Fibroblast of skin of left biceps (primary cell): Measurements from ENCODE around the gene TRAPPC5.

Experiments used
- DNase-seq, 2 experiments: peaks; one replicate each; pipeline ENCODE4 v3.0.0-alpha.2; 2013; ENCODE audit warnings: low read depth in 2 of 2

TRAPPC5 gene

DNA sequence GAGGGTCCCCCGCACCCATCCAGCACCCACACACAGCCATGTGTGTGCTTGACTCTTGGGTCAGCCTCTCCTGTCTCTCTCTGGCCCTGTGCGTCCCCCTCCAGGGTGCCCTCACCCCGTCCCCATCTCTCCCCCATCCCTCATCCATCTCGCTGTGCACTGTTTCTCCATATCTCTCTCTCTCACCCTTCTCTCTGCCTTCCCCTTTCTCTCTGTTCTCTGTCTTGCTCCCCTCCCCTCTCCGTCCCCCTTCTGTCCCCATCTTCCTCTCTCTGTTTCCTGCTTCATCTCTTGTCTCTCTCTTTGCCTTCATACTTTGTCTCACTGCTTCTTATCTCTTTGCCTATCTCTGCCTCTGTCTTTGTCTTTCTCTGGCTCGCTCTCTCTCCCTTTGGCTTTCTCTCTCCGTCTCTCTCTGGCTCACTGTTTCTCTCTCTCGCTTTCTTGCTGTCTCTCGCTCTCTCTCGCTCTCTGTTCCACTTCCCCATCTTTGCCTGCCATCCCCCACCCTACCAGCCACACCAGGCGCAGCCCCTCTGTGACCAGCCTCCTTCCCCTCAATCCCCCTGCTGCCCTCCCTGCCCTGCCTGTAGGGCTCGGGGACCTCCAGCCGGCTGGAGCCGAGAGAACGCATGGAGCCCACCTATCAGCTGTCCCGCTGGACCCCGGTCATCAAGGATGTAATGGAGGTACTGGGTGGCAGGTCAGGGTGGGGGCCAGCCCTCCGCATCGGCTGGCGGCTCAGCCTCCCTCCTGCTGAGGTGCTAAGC is 34.8 kb upstream of the TRAPPC5 start:
- DNase-seq: no peak

GRCh38 chr19:7646426-7646700 is 34.3 kb upstream of the TRAPPC5 start:
- DNase-seq: no peak

DNA sequence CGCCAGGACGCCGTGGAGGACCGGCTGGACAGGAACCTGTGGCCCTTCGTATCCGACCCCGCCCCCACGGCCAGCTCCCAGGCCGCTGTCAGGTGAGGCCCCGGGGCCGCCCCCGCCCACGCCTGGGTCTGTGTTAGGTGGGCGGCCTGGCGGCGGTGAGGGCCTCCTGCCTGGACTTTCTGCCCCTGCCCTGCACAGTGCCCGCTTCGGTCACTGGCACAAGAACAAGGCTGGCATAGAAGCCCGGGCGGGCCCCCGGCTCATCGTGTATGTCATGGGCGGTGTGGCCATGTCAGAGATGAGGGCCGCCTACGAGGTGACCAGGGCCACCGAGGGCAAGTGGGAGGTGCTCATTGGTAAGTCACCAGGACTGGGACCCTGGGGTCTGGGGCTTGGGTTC is 33.5 kb upstream of the TRAPPC5 start:
- DNase-seq: no peak

- no peak for DNase-seq
Measured at GRCh38 chr19:7648265-7649014, 32.2 kb upstream of the TRAPPC5 start.

DNA sequence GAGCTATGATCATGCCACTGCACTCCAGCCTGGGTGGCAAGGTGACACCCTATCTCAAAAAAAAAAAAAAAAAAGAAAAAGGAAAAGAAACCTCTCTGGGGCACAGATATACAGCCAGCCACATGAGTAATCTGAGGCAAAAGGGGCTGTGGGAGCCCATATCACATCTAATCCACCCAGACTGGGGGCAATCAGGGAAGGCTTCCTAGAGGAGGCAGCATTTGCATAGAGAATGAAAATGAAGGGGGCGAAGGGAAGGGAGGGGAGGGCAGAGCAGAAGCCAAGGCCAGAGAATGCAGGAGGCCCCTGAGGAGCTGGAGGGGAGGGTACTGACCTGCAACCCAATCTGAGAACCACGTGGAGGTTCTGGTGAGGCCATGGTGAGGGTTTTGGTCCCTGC is 30.5 kb upstream of the TRAPPC5 start:
- no peak for DNase-seq

GRCh38 chr19:7652061-7652641 is 28.5 kb upstream of the TRAPPC5 start:
- DNase-seq: peak in 1 of 2 experiments; percentile 23

GRCh38 chr19:7654401-7654800 is 26.2 kb upstream of the TRAPPC5 start:
- no peak for DNase-seq

DNA sequence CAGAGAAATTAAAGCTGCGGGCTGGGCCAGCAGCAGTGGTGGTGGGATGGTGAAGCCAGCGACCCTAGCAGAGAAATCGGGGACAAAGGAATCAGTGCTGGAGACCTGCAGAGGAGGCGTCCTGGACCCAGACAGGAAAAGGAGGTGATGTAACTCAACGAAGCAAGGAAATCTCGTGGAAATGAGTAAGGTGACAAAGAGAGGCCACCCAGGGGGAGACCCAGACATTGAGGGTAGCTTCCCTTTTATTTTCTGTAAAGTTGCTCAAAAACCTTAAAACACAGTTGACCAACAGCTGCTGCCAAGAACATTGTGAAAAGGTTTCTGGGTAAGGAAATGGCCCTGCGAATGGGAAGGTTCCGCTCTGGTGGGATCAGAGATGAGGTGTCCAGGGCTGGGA is 25.1 kb upstream of the TRAPPC5 start:
- no peak for DNase-seq

DNA sequence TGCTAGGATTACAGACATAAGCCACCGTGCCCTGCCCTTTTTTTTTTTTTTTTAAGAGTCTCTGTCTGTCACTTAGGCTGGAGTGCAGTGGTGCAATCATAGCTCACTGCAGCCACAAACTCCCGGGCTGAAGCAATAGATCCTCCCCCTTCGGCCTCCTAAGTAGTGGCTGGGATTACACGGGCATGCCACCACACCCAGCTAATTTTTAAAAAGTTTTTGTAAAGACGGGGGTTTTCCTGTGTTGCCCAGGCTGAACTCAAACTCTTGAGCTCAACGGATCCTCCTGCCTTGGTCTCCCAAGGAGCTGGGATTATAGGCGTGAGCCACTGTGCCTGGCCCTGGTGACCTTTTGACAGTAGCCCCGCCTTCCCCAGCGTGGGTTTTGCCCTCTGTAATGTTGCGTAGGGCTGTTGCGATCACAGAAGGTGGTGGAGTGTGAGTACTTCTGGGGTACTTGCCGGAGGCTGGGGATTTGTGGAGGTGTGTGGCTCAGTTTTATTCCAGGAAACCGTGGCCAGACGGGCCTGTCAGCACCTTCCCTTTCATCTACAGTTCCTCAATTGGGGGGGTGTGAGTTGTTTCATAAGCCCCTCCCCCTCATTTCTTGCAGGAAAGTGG is 23.4 kb upstream of the TRAPPC5 start:
- no peak for DNase-seq

- DNase-seq: no peak
Measured at GRCh38 chr19:7658219-7658686, 22.4 kb upstream of the TRAPPC5 start.

- DNase-seq: no peak
Measured at GRCh38 chr19:7661744-7662538, 18.7 kb upstream of the TRAPPC5 start.

DNA sequence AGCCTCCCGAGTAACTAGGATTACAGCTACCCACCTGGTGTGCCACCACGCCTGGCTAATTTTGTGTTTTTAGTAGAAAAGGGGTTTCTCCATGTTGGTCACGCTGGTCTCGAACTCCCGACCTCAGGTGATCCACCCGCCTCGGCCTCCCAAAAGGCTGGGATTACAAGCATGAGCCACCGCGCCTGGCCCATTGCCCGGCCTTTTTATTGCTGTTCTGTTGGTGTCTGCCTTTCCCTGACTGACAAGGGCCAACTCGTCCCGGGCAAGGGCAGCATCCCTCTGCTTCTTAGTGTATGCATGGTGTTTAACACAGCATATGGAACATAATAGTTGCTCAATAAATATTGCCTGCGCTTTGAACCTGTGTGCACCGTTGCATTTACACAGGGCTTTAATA is 18.0 kb upstream of the TRAPPC5 start:
- no peak for DNase-seq

DNA sequence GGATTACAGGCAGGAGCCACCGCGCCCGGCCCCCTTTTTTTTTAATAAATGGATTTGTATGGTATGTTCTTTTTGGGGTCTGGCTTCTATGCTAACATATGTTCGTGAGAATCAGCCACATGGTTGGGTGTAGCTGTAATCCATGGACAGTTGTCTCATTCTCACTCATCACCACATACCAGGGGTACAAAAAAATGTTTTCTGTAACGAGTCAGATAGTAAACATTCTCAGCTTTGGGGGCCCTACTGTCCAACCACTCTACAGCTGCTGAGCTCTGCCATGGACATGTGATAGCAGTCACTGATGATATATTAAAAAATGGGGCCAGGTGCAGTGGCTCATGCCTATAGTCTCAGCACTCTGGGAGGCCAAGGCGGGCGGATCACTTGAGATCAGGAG is 16.9 kb upstream of the TRAPPC5 start:
- DNase-seq: no peak

- peak; percentile 56 to 72 for DNase-seq
Measured at GRCh38 chr19:7665076-7665475, 15.6 kb upstream of the TRAPPC5 start.

DNA sequence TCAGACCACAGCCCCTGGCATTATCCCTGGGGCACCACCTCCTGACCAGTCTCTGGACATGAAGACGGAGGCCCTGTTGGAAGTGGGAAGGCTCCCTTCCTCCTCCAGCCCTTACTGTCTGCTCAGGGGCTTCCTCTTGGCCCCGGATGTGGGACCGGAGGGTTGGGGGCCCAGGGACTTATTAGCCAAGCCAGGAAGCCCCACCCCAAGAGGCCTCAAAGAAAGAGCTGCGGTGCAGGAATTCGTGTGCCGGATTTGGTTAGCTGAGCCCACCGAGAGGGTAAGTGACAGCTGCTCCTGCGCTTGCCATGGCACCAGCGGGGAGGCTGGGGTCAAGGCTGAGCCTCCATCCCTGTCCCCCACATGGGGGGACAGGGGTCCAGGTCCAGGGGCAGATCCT is 11.8 kb upstream of the TRAPPC5 start, which contains the start of gene RETN:
Gene RETN, plus strand, starts transcription at position 208 of the 400 bp plus-strand sequence. CDS start 278 bp downstream, outside the sequence.
- no peak for DNase-seq

GRCh38 chr19:7669641-7670040 is 11.0 kb upstream of the TRAPPC5 start:
- DNase-seq: no peak

GRCh38 chr19:7670150-7670783 is 10.4 kb upstream of the TRAPPC5 start:
- DNase-seq: no peak

DNA sequence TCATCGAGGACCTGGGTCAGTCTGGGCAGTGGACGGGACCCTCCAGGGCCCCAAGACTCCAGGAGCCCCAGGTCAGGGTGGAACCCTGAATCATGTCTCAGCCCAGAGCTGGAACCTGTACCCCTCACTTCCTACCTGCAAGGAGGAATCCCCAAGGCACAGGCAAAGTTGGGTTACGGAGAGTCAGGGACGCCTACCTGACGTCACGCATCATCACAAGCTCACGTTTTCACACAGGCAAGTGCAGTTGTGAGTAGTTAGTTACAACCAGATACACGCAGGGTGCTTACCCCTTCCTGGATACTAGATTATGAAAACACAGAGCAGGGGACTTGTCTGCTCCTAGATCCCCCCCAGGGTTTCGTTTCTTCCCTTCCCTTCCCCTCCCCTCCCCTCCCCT is 9.8 kb upstream of the TRAPPC5 start:
- DNase-seq: no peak

DNA sequence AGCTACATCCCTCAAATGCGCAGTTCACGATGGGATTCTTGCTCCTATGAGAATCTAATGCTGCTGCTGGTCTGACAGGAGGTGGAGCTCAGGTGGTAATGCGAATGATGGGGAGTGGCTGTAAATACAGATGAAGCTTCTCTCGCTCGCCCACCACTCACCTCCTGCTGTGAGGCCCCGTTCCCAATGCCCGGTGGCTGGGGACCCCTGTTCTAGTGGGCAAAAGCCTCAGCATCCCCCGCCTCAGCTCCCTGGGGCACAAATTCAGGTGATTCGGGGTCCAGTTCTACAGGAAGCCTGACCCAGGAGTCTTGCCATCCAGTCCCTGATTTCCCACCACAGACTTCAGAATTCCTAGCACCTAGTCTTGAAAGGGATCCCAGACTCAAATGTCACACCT is 8.1 kb upstream of the TRAPPC5 start:
- no peak for DNase-seq

- peak in 1 of 2 experiments; percentile 5 for DNase-seq
Measured at GRCh38 chr19:7674010-7675005, 6.3 kb upstream of the TRAPPC5 start.
